Neutrophil (primary cell): ENCODE results near the gene PLK3.

Experiments
- H3K27ac ChIP-seq: fragments of 200-600 bp; sonication (generic); 2 replicates; pipeline ENCODE4 v1.5.1; 2016; ENCODE audit warnings: mild to moderate bottlenecking, moderate library complexity
- H3K27me3 ChIP-seq: fragments of 200-600 bp; sonication (generic); 2 replicates; pipeline ENCODE4 v1.6.0; 2016; ENCODE audit warnings: mild to moderate bottlenecking
- H3K36me3 ChIP-seq: fragments of 200-600 bp; sonication (generic); 2 replicates; pipeline ENCODE4 v1.5.1; 2017
- H3K4me1 ChIP-seq, 2 experiments: fragments of 200-600 bp in 1 of 2; sonication (generic) in 1 of 2; 1 replicate in 1 of 2; 2 replicates in 1 of 2; pipeline versions ENCODE4 v1.5.1 to v1.6.1; 2013 to 2016; ENCODE audit warnings: low read depth in 1 of 2, low read length in 1 of 2, mild to moderate bottlenecking in 1 of 2, moderate library complexity in 1 of 2; ENCODE audit not compliant: control insufficient read depth in 1 of 2, insufficient read depth in 1 of 2
- H3K4me3 ChIP-seq, 2 experiments: fragments of 200-600 bp in 1 of 2; sonication (generic) in 1 of 2; 1 replicate in 1 of 2; 2 replicates in 1 of 2; pipeline ENCODE4 v1.5.1; 2013 to 2016; ENCODE audit warnings: low read depth in 1 of 2, low read length in 1 of 2, mild to moderate bottlenecking in 1 of 2, moderate library complexity in 1 of 2
- H3K9me3 ChIP-seq: fragments of 200-600 bp; sonication (generic); 2 replicates; pipeline ENCODE4 v1.5.1; 2016
- CTCF ChIP-seq: fragments of 200-600 bp; sonication (generic); IDR thresholded peaks from 2 replicates; pipeline ENCODE4 v1.5.1; 2016; ENCODE audit warnings: antibody characterized with exemption

PLK3 gene

GRCh38 chr1:44851308-44851707 is 51.1 kb downstream of the PLK3 start:
- H3K9me3 ChIP-seq = no peaks in the 10 kb centered on the region
- H3K4me3 ChIP-seq = no peak overlapping the region
- H3K27ac ChIP-seq = no peak overlapping the region
- no peaks in the 10 kb centered on the region for H3K4me1 ChIP-seq
- no peaks in the 10 kb centered on the region for H3K27me3 ChIP-seq
- no peaks in the 10 kb centered on the region for H3K36me3 ChIP-seq
- TF ChIP-seq CTCF = no peak

DNA sequence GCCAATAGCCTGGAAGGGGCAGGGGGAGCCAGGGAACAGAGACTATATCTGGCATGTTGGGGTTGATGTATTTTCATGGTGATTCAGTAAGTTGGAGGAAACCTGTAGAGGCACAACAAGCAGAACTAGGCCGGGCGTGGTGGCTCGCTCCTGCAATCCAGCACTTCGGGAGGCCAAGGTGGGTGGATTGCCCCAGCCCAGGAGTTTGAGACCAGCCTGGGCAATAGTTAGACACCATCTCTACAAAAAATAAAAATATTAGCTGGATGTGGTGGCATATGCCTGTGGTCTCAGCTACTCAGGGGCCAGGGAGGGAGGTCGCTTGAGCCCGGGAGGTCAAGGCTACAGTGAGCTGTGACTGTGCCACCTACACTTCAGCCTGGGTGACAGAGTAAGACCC is 53.0 kb downstream of the PLK3 start:
- Histone ChIP-seq H3K27ac (no peak overlapping the region), H3K9me3 (no peaks in the 10 kb centered on the region), H3K27me3 (no peaks in the 10 kb centered on the region), H3K36me3 (no peaks in the 10 kb centered on the region), H3K4me3 (no peak overlapping the region), H3K4me1 (no peaks in the 10 kb centered on the region)
- no peak for TF ChIP-seq CTCF

DNA sequence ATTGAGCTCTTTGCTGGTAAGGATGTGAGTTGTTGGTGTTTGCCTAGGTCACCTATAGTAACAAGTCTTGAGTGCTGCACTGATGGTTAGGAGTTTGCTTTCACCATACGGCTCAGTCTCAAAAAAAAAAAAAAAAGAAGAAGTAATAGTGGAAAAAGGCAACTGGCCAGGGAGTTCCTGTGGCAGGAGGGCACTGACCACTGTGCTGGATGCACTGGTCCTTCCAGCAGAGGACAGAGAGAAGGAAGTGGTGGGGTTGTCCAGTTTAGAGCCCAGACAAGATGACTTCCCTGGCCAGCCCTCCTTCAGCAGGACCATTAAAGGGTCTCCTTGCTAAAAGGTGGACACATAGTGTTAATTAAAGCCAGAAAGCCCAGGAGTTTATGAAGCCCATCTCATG is 54.8 kb downstream of the PLK3 start:
- no peaks in the 10 kb centered on the region for H3K9me3 ChIP-seq
- H3K36me3 ChIP-seq = no peaks in the 10 kb centered on the region
- no peak for TF ChIP-seq CTCF
- no peak overlapping the region for H3K27ac ChIP-seq
- H3K27me3 ChIP-seq = no peaks in the 10 kb centered on the region
- H3K4me1 ChIP-seq = no peaks in the 10 kb centered on the region
- H3K4me3 ChIP-seq = no peak overlapping the region
